Measurements from ENCODE around the gene CRX.

The CRX gene

DNA sequence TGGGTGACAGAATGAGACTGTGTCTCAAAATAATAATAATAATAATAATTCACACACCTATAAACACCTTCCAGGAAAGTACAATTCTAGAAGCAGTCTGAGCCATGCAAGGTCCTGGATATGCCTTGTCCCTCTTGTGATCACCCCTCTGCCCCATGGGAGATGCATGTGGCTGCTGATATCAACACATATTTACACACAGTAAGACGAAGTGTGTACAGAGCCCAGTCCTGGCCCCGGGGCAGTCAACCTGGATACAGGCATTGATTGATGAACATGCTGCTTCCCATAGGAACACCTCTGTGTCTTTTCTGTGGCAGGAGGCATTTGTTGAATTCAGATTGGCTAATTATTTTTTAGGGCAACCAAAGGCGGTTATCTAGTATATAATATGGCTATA is 61.2 kb downstream of the CRX start:
- H3K79me1 ChIP-seq (replicated peaks; ENCODE audit: low read length, poor library complexity, severe bottlenecking): no peaks in the 10 kb centered on the region
- WGBS: 72% methylated on average over 2 of the region's 3 CpGs
- no peak overlapping the region for H4K8ac ChIP-seq (ENCODE audit: low read length)
- no peaks in the 10 kb centered on the region for H3K36me3 ChIP-seq (ENCODE audit: control insufficient read depth in 1 of 2, insufficient read depth in 2 of 2, low read depth in 1 of 2, low read length in 2 of 2)
- H2BK5ac ChIP-seq (ENCODE audit: low read depth, low read length, poor library complexity, severe bottlenecking): no peak overlapping the region
- no peak overlapping the region for H2BK12ac ChIP-seq (ENCODE audit: low read length in 2 of 2)
- no peak overlapping the region for H2AFZ ChIP-seq (ENCODE audit: low read depth, low read length)
- H2BK120ac ChIP-seq (ENCODE audit: low read depth, low read length): no peak overlapping the region
- no peaks in the 10 kb centered on the region for H3K9me3 ChIP-seq (ENCODE audit: control insufficient read depth, low read length)
- H3K14ac ChIP-seq (ENCODE audit: low read length in 2 of 2): no peak overlapping the region
- no peak overlapping the region for H2AK5ac ChIP-seq (ENCODE audit: low read length, severe bottlenecking)
- no peak for DNase-seq
- H3K18ac ChIP-seq (ENCODE audit: low read depth in 1 of 2, low read length in 2 of 2): no peak overlapping the region
- no peak overlapping the region for H3K4me3 ChIP-seq (ENCODE audit: insufficient read depth in 1 of 2, low read depth in 1 of 2, low read length in 2 of 2)
- no peak overlapping the region for H3K27ac ChIP-seq (ENCODE audit: low read length, poor library complexity, severe bottlenecking)
- no peak overlapping the region for H2BK15ac ChIP-seq (ENCODE audit: low read depth, poor library complexity, severe bottlenecking)
- peaks cover 1% of the 10 kb centered on the region for H3K4me1 ChIP-seq (ENCODE audit: control insufficient read depth, insufficient read depth, low read depth, low read length)
- no peak overlapping the region for H3K9ac ChIP-seq (ENCODE audit: low read length)
- no peak overlapping the region for H3K4me2 ChIP-seq (ENCODE audit: low read length, poor library complexity, severe bottlenecking)
- no peak overlapping the region for H4K91ac ChIP-seq (ENCODE audit: low read length)
- no peak overlapping the region for H3K23ac ChIP-seq (ENCODE audit: low read length in 2 of 2)
- H3K27me3 ChIP-seq (ENCODE audit: control insufficient read depth in 1 of 2, insufficient read depth in 1 of 2, low read length in 2 of 2): peaks cover 8 to 30% of the 10 kb centered on the region in 2 experiments
- no peak overlapping the region for H3K4ac ChIP-seq (ENCODE audit: low read depth in 1 of 2, low read length in 2 of 2)

DNA sequence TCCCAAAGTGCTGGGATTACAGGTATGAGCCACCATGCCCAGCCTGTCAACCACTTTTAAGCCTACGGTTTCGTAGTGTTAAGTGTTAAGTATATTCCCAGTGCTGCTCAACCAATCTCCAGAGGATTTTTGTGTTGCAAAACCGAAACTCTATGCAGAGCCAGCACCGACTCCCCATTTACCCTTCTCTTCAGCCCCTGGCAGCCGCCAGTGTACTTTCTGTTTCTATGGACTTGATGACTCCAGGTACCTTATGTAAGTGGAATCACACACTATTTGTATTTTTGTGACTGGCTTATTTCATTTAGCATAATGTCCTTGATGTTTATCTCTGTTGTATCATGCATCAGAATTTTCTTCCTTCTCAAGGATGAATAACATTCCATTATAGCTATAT is 63.3 kb downstream of the CRX start:
- WGBS: 79% methylated on average over 3 of the region's 5 CpGs
- no peaks in the 10 kb centered on the region for H3K4me1 ChIP-seq (ENCODE audit: control insufficient read depth, insufficient read depth, low read depth, low read length)

GRCh38 chr19:47886010-47886559 is 64.3 kb downstream of the CRX start, which contains the start of gene SULT2A1:
TSS of gene SULT2A1 (minus strand) at chr19:47886315. CDS start at chr19:47886257, 58 bp downstream.
- Histone ChIP-seq H3K4ac (ENCODE audit: low read depth in 1 of 2, low read length in 2 of 2) (no peak within 1 kb of the TSS), H3K9ac (ENCODE audit: low read length) (no peak within 1 kb of the TSS), H2AK5ac (ENCODE audit: low read length, severe bottlenecking) (no peak within 1 kb of the TSS), H2BK15ac (ENCODE audit: low read depth, poor library complexity, severe bottlenecking) (no peak within 1 kb of the TSS), H3K4me1 (ENCODE audit: control insufficient read depth, insufficient read depth, low read depth, low read length) (no peaks in the 10 kb centered on the region), H3K18ac (ENCODE audit: low read depth in 1 of 2, low read length in 2 of 2) (no peak within 1 kb of the TSS), H3K23ac (ENCODE audit: low read length in 2 of 2) (no peak within 1 kb of the TSS), H2BK12ac (ENCODE audit: low read length in 2 of 2) (no peak within 1 kb of the TSS), H3K9me3 (ENCODE audit: control insufficient read depth, low read length) (no peaks in the 10 kb centered on the region), H4K8ac (ENCODE audit: low read length) (no peak within 1 kb of the TSS), H2AFZ (ENCODE audit: low read depth, low read length) (no peak within 1 kb of the TSS), H2BK120ac (ENCODE audit: low read depth, low read length) (no peak within 1 kb of the TSS), H3K4me3 (ENCODE audit: insufficient read depth in 1 of 2, low read depth in 1 of 2, low read length in 2 of 2) (no peak within 1 kb of the TSS), H4K91ac (ENCODE audit: low read length) (no peak within 1 kb of the TSS), H3K4me2 (ENCODE audit: low read length, poor library complexity, severe bottlenecking) (no peak within 1 kb of the TSS), H3K36me3 (ENCODE audit: control insufficient read depth in 1 of 2, insufficient read depth in 2 of 2, low read depth in 1 of 2, low read length in 2 of 2) (no peaks in the 10 kb centered on the region), H3K14ac (ENCODE audit: low read length in 2 of 2) (no peak within 1 kb of the TSS), H3K79me1 (replicated peaks; ENCODE audit: low read length, poor library complexity, severe bottlenecking) (no peaks in the 10 kb centered on the region), H3K27ac (ENCODE audit: low read length, poor library complexity, severe bottlenecking) (no peak within 1 kb of the TSS), H2BK5ac (ENCODE audit: low read depth, low read length, poor library complexity, severe bottlenecking) (no peak within 1 kb of the TSS), H3K27me3 (ENCODE audit: control insufficient read depth in 1 of 2, insufficient read depth in 1 of 2, low read length in 2 of 2) (peaks cover 8 to 25% of the 10 kb centered on the region in 2 experiments)
- WGBS: 87% methylated on average over 9 of the region's 12 CpGs
- DNase-seq: no peak

More for the DNA sequence above, 63.3 kb downstream of the CRX start:
- no peak overlapping the region for H3K4me2 ChIP-seq (ENCODE audit: low read length, poor library complexity, severe bottlenecking)
- H3K27me3 ChIP-seq (ENCODE audit: control insufficient read depth in 1 of 2, insufficient read depth in 1 of 2, low read length in 2 of 2): peaks cover 8 to 25% of the 10 kb centered on the region in 2 experiments
- no peak overlapping the region for H4K91ac ChIP-seq (ENCODE audit: low read length)
- no peaks in the 10 kb centered on the region for H3K79me1 ChIP-seq (replicated peaks; ENCODE audit: low read length, poor library complexity, severe bottlenecking)
- no peak overlapping the region for H2BK12ac ChIP-seq (ENCODE audit: low read length in 2 of 2)
- no peak overlapping the region for H2AK5ac ChIP-seq (ENCODE audit: low read length, severe bottlenecking)
- no peak overlapping the region for H2BK15ac ChIP-seq (ENCODE audit: low read depth, poor library complexity, severe bottlenecking)
- H4K8ac ChIP-seq (ENCODE audit: low read length): no peak overlapping the region
- H3K23ac ChIP-seq (ENCODE audit: low read length in 2 of 2): no peak overlapping the region
- no peak overlapping the region for H3K18ac ChIP-seq (ENCODE audit: low read depth in 1 of 2, low read length in 2 of 2)
- no peak overlapping the region for H2BK120ac ChIP-seq (ENCODE audit: low read depth, low read length)
- no peaks in the 10 kb centered on the region for H3K36me3 ChIP-seq (ENCODE audit: control insufficient read depth in 1 of 2, insufficient read depth in 2 of 2, low read depth in 1 of 2, low read length in 2 of 2)
- H3K9me3 ChIP-seq (ENCODE audit: control insufficient read depth, low read length): no peaks in the 10 kb centered on the region
- no peak overlapping the region for H2AFZ ChIP-seq (ENCODE audit: low read depth, low read length)
- no peak overlapping the region for H3K14ac ChIP-seq (ENCODE audit: low read length in 2 of 2)
- no peak overlapping the region for H3K4ac ChIP-seq (ENCODE audit: low read depth in 1 of 2, low read length in 2 of 2)
- no peak overlapping the region for H3K9ac ChIP-seq (ENCODE audit: low read length)
- no peak overlapping the region for H3K27ac ChIP-seq (ENCODE audit: low read length, poor library complexity, severe bottlenecking)
- no peak overlapping the region for H2BK5ac ChIP-seq (ENCODE audit: low read depth, low read length, poor library complexity, severe bottlenecking)
- DNase-seq: no peak
- no peak overlapping the region for H3K4me3 ChIP-seq (ENCODE audit: insufficient read depth in 1 of 2, low read depth in 1 of 2, low read length in 2 of 2)

- peaks cover 2 to 7% of the 10 kb centered on the region in 2 experiments for H3K27me3 ChIP-seq (ENCODE audit: control insufficient read depth in 1 of 2, insufficient read depth in 1 of 2, low read length in 2 of 2)
Observed at GRCh38 chr19:47890865-47891621, 69.3 kb downstream of the CRX start.

More at GRCh38 chr19:47890865-47891621, 69.3 kb downstream of the CRX start:
- H3K36me3 ChIP-seq (ENCODE audit: control insufficient read depth in 1 of 2, insufficient read depth in 2 of 2, low read depth in 1 of 2, low read length in 2 of 2): no peaks in the 10 kb centered on the region
- H3K18ac ChIP-seq (ENCODE audit: low read depth in 1 of 2, low read length in 2 of 2): no peak overlapping the region
- H3K4ac ChIP-seq (ENCODE audit: low read depth in 1 of 2, low read length in 2 of 2): peak overlapping the region in 1 of 2 experiments; percentile 28
- no peak overlapping the region for H4K91ac ChIP-seq (ENCODE audit: low read length)
- H3K9me3 ChIP-seq (ENCODE audit: control insufficient read depth, low read length): peaks cover 9% of the 10 kb centered on the region
- no peak overlapping the region for H3K4me2 ChIP-seq (ENCODE audit: low read length, poor library complexity, severe bottlenecking)
- no peak overlapping the region for H3K14ac ChIP-seq (ENCODE audit: low read length in 2 of 2)
- no peaks in the 10 kb centered on the region for H3K79me1 ChIP-seq (replicated peaks; ENCODE audit: low read length, poor library complexity, severe bottlenecking)
- no peak overlapping the region for H3K23ac ChIP-seq (ENCODE audit: low read length in 2 of 2)
- no peak overlapping the region for H2BK15ac ChIP-seq (ENCODE audit: low read depth, poor library complexity, severe bottlenecking)
- H2BK5ac ChIP-seq (ENCODE audit: low read depth, low read length, poor library complexity, severe bottlenecking): no peak overlapping the region
- no peak overlapping the region for H4K8ac ChIP-seq (ENCODE audit: low read length)
- WGBS: 59% methylated on average over 7 of the region's 7 CpGs
- H2AFZ ChIP-seq (ENCODE audit: low read depth, low read length): no peak overlapping the region
- H3K4me3 ChIP-seq (ENCODE audit: insufficient read depth in 1 of 2, low read depth in 1 of 2, low read length in 2 of 2): no peak overlapping the region
- H2BK120ac ChIP-seq (ENCODE audit: low read depth, low read length): no peak overlapping the region
- no peak for DNase-seq
- no peak overlapping the region for H2BK12ac ChIP-seq (ENCODE audit: low read length in 2 of 2)
- H3K27ac ChIP-seq (ENCODE audit: low read length, poor library complexity, severe bottlenecking): no peak overlapping the region
- no peaks in the 10 kb centered on the region for H3K4me1 ChIP-seq (ENCODE audit: control insufficient read depth, insufficient read depth, low read depth, low read length)
- no peak overlapping the region for H3K9ac ChIP-seq (ENCODE audit: low read length)
- no peak overlapping the region for H2AK5ac ChIP-seq (ENCODE audit: low read length, severe bottlenecking)

Measured in mesenchymal stem cell (in vitro differentiated cells and primary cell).